HG03108 (cell line): ENCODE results near the gene KRT23.

ENCODE experiments used
- ATAC-seq: cut with Tn5 transposase; IDR thresholded peaks from one replicate; pipeline ENCODE4 v1.9.1; 2021; ENCODE audit warnings: moderate library complexity; ENCODE audit not compliant: unreplicated experiment

The KRT23 gene

GRCh38 chr17:40873255-40873654 is 64.2 kb downstream of the KRT23 start:
- ATAC-seq = no peak
